Measurements from ENCODE around the gene PCNX2.

Gene PCNX2

GRCh38 chr1:232936941-232937340, 358.6 kb downstream of the PCNX2 start:
- in situ Hi-C loops (cut with HindIII; ENCODE audit: low sequenced_read_pairs), result no loop called here
- DNase-seq (ENCODE audit: low read depth, low spot score), result no peak
- no peak overlapping the region for H3K4me3 ChIP-seq (ENCODE audit: low read depth, low read length)
- TF ChIP-seq CTCF (IDR thresholded peaks at IDR 0.05; ENCODE audit: low read depth, low read length), result no peak
